VCaP (cell line): ENCODE results near the gene KIFC3.
A peak's percentile ranks its signal among the peaks of the same experiment; 100 is the strongest.
"Not testable (repeated sequence)": the region's sequence is repeated elsewhere in the genome, so short reads cannot be mapped to it uniquely, and the experiment has no call there.

ENCODE experiments used
- H3K27ac ChIP-seq: fragments of 450-650 bp; 2 replicates; pipeline ENCODE4 v1.5.1; 2017
- TF ChIP-seq, protein P1 (sequence below): fragments of 450-650 bp; conservative IDR thresholded peaks from 2 replicates; pipeline ENCODE4 v1.5.1; 2017; ENCODE audit warnings: mild to moderate bottlenecking, moderate library complexity

Gene KIFC3

DNA sequence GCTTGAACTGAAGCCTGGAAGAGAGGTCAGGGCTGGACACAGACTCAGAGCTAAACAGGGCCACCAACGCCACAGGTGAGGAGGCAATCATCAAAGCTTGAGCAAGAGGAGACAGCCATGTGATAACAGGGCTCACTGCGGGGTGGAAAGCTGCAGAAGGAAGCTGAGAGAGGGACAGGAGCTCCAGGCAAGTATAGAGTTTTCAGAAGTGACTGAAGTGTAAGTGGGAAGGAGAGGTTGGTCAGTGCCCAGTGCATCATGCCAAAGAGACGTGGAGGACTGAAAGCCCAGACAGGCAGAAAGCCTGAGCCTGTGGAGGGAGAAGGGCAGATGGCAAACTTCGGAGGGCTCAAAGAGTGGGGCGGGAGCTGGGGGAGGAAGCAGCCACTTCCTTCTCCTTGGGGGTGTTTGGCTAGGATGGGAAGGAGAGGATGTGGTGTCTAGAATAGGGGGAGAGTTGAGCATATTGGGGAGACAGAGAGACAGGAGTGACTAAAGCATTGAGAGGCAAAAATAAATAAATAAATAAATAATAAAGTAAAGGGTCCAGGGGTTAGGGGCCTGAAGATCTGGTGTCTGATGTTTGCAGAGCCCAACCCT is 2.6 kb downstream of the KIFC3 start:
- TF ChIP-seq, protein P1, sequence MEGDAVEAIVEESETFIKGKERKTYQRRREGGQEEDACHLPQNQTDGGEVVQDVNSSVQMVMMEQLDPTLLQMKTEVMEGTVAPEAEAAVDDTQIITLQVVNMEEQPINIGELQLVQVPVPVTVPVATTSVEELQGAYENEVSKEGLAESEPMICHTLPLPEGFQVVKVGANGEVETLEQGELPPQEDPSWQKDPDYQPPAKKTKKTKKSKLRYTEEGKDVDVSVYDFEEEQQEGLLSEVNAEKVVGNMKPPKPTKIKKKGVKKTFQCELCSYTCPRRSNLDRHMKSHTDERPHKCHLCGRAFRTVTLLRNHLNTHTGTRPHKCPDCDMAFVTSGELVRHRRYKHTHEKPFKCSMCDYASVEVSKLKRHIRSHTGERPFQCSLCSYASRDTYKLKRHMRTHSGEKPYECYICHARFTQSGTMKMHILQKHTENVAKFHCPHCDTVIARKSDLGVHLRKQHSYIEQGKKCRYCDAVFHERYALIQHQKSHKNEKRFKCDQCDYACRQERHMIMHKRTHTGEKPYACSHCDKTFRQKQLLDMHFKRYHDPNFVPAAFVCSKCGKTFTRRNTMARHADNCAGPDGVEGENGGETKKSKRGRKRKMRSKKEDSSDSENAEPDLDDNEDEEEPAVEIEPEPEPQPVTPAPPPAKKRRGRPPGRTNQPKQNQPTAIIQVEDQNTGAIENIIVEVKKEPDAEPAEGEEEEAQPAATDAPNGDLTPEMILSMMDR, result no peak
- no peak overlapping the region for H3K27ac ChIP-seq

DNA sequence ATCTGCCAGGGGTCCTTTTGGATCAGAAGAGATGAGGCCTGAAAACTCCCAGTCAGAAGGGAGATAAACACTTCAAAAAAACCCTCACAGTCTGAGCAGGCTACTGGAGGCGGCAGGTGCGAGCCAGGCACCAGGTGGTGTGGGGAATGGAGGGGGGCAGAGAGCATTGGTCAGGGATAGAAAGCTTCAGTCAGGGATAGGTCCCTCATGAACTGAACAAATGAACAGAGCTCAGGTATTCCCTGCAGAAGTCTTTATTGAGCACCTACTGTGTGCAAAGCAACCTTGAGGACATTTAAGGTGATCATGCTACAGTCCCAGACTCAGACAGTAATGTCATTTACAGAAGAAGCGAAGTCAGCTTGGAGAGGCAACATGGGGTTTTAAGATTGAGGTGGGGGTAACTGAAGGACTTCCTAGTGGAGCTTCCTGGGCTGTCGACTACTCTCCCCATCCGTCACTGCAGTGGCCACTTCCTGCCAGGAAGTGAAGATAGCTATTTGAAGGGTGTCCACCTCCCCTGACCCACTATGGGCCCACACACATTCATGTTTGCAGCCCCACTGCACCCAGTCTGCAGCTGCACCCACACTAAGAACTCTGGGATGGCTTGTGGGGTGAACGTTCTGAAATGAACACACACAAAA is 3.2 kb downstream of the KIFC3 start:
- H3K27ac ChIP-seq, result no peak overlapping the region
- TF ChIP-seq, protein P1, result no peak

DNA sequence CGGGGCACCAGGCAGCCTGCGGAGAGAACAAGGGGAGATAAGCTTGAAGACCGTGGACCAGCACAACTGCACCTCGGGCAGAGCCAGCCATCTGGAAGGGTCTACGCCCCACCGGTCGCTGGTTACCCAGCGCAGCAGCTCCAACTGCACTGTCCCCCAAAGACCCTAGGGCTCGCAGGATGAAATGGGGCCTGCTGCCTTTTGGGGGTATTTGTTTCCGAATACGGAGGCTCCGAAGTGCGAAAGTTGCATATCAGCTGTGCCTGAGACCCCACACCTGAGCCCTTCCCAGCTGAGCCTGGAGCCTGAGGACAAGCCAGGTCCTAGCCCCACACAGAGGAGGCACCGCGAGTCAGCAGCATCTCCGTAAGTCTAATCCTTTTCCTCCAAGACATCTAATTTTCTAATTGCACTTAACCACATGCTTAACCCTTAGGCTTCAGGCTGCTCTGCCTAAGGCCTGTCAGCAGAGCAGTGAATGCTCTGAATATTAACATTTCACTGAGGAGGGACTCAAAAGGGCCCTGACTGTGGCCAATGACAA is 4.0 kb downstream of the KIFC3 start:
- TF ChIP-seq, protein P1, result no peak
- peak overlapping the region; percentile 58 for H3K27ac ChIP-seq

DNA sequence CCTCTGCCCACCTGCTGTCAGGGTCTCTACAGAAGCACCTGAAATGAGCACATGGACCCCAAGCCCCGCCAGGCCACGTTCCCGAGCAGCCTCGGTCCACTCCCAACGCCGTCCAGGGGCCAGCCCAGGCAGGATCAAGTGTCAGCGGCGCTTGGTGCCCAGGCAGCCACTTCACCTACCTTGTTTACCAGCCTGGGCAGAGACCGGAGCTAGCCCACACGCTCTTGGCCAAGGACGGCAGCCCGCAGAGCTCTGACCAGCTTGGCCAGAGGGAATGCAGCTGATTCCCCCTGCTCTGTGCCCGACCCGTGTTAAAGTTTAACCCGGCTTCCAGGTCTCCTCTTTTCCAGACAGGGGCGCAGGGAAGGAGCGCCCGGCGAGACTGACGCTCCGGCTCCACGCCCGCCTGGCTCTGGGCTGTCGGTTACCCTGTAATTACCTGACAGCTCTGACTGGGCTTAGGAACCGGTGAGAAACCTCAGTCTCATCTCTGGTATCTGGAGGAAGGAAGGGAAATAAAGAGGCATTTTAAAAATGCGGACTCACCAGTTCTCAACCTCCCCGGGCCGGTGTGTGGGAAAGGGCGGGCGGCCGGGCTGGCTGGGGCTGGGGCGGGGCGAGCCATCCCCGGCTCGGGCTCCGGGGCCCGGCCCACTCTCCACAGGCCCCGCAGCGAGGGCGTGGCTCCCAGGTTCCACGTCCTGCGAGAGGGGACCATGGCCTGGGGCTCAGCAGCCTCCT is 4.6 kb downstream of the KIFC3 start:
- H3K27ac ChIP-seq, result peak overlapping the region; percentile 58
- TF ChIP-seq, protein P1, result no peak

DNA sequence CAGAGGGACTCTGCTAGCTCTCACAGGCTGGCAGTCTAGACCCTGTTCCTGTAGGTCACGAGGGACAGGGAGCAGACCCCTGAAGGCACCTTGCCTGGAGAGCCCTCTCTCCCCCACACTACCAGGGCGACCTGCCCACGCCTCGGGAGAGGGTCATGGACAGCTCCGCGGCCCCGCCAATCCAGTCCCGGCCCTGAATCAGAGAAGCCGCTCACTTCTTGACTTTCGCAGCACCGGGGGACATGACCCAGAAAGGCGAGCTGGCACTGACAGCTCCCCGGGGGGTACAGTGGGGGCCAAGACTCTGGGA is 5.1 kb downstream of the KIFC3 start:
- TF ChIP-seq, protein P1, result no peak
- H3K27ac ChIP-seq, result peak overlapping the region; percentile 58

DNA sequence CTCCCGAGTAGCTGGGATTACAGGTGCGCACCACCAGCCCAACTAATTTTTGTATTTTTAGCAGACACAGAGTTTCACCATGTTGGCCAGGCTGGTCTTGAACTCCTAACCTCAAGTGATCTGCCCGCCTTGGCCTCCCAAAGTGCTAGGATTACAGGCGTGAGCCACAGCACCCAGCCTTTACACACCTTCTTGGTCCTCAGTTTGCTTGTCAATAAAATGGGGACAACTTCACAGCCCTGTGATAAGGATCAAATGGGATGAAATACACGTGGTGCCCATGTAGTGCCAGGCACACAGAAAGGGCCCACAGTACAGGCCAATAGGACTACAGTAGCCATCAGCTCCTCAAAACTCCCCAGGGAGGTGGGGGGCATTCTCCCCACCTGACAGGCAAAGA is 6.3 kb downstream of the KIFC3 start:
- H3K27ac ChIP-seq, result not testable (repeated sequence)

DNA sequence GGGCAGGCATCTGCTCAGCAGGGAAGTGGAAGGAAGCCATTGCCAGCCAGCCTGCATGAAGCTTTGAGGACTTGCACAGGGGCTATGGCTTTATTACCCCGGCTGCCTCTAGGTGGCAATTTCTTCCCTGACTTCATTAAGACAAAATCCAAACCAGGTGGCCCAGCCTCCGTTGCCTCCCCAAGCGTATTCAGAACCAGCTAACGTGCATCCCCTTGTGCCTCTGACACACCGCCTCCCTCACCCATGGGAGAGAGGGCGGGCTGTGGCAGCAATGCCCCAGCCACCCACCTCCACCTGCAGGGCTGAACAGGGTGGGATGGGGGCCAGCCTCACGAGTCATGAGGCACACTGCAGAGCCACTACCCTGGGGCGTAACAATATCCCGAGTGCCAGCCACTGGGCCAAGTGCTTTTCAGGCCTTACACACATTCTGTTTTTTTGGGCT is 6.8 kb downstream of the KIFC3 start:
- TF ChIP-seq, protein P1, result peak; percentile 67
- no peak overlapping the region for H3K27ac ChIP-seq
